NT2/D1 (cell line): ENCODE results near the gene B4GALT5.

Experiments used
- YY1 ChIP-seq: IDR thresholded peaks from 2 replicates; pipeline ENCODE4 v1.6.1; 2011; ENCODE audit not compliant: insufficient read length, insufficient read depth
- ZNF274 ChIP-seq: IDR thresholded peaks from 2 replicates; pipeline ENCODE4 v1.6.1; 2011; ENCODE audit warnings: mild to moderate bottlenecking, low read depth, low read length

DNA sequence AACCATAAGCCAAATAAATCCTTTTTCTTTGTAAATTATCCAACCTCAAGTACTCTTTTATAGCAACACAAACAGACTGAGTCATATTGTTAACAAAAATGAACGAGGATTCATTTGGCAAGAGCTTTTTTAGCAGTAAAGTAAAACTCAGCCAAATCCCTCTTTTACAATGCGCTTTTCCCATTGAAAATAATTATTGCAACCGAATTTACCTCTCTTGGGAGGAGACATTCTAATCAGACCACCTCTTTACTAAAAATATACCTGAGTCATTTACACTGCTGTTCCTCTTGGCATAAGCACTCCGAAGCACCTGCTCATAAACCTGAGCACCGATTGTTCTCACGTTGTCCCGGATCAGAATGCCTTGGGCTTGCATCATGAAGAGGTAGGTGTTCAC lies 57.4 kb downstream of the B4GALT5 start:
- TF ChIP-seq ZNF274 (no peak), YY1 (no peak)
